MCF 10A (cell line): Measurements from ENCODE around the gene GOLGB1. TPM values are rescaled to one million over a fixed set of nuclear protein-coding genes. Genes with fewer than 3 reads are reported as not detected.

ENCODE experiments used
- BruUV-seq: library from RNA; stranded (reverse); fragments of 400-500 nt; replicated peaks from 2 replicates; lab custom pipeline; 2021; lab: Mats Ljungman, UMichigan
- CTCF ChIA-PET: fragments of 300-600 bp; sonication (Branson Sonifier 250); formaldehyde crosslinking; extraction: SDS; loops from one replicate; lab custom pipeline; 2021; ENCODE audit warnings: antibody characterized with exemption, inconsistent platforms; lab: Yijun Ruan, JAX
- POLR2A ChIA-PET: fragments of 300-600, 350-650 bp; sonication (Branson Sonifier 250); formaldehyde crosslinking; extraction: SDS; loops from one replicate; lab custom pipeline; 2020; ENCODE audit warnings: antibody characterized with exemption, inconsistent platforms; lab: Yijun Ruan, JAX
- DNase-seq: peaks from one replicate; pipeline ENCODE4 v3.0.0-alpha.2; 2018; ENCODE audit not compliant: unreplicated experiment
- H3K27ac Mint-ChIP-seq: one replicate; pipeline ENCODE4 v1.8.0; 2022; ENCODE audit warnings: mild to moderate bottlenecking, low read depth, mixed read lengths; ENCODE audit not compliant: unreplicated experiment
- H3K27me3 Mint-ChIP-seq: one replicate; pipeline ENCODE4 v1.8.0; 2022; ENCODE audit warnings: mixed read lengths; ENCODE audit not compliant: insufficient read depth, unreplicated experiment
- H3K36me3 Mint-ChIP-seq: one replicate; pipeline ENCODE4 v1.8.0; 2022; ENCODE audit warnings: mild to moderate bottlenecking, moderate library complexity, mixed read lengths; ENCODE audit not compliant: insufficient read depth, unreplicated experiment
- H3K4me1 Mint-ChIP-seq: one replicate; pipeline ENCODE4 v1.8.0; 2022; ENCODE audit warnings: mixed read lengths; ENCODE audit not compliant: insufficient read depth, unreplicated experiment
- H3K4me3 Mint-ChIP-seq: one replicate; pipeline ENCODE4 v1.8.0; 2022; ENCODE audit warnings: mild to moderate bottlenecking, moderate library complexity, mixed read lengths; ENCODE audit not compliant: unreplicated experiment
- H3K9me3 Mint-ChIP-seq: one replicate; pipeline ENCODE4 v1.8.0; 2022; ENCODE audit warnings: mixed read lengths; ENCODE audit not compliant: unreplicated experiment
- intact Hi-C: fragments of 100-400 bp; cut with micrococcal nuclease; formaldehyde crosslinking; loops from 2 replicates; pipeline ENCODE4 v1.14.1; 2022
- total RNA-seq: library from RNA; stranded (reverse); gene quantifications from 2 replicates; pipeline ENCODE4 v1.2.3, GENCODE V29; 2022
- TF ChIP-seq, protein P1 (sequence below): fragments of 200-600 bp; IDR thresholded peaks from one replicate; pipeline ENCODE4 v1.8.0; 2022; ENCODE audit warnings: antibody characterized with exemption, mild to moderate bottlenecking; ENCODE audit not compliant: unreplicated experiment

Gene GOLGB1
- total RNA-seq, 1 experiment from 2014 or later = 62.4 TPM

GRCh38 chr3:121649645-121650044 lies 99.9 kb downstream of the GOLGB1 start:
- H3K36me3 Mint-ChIP-seq = no peaks in the 10 kb centered on the region
- H3K27ac Mint-ChIP-seq = peak overlapping the region; percentile 31
- intact Hi-C loops = no loop called here
- H3K4me3 Mint-ChIP-seq = no peak overlapping the region
- BruUV-seq = no TSS peak
- DNase-seq = peak; percentile 47
- CTCF ChIA-PET = interaction anchor here (4.7 kb wide), 1 partner anchor 103 kb away, joined by 27 read pairs; the partner anchor contains the start of gene POLQ
- H3K4me1 Mint-ChIP-seq = peaks cover 20% of the 10 kb centered on the region
- no peaks in the 10 kb centered on the region for H3K9me3 Mint-ChIP-seq
- H3K27me3 Mint-ChIP-seq = no peaks in the 10 kb centered on the region
- POLR2A ChIA-PET = interaction anchor here (0.6 to 3.2 kb wide), 4 partner anchors 8 to 103 kb away, joined by 3 to 14 read pairs (median 6); partner anchors contain the start of gene POLQ
- TF ChIP-seq, protein P1, sequence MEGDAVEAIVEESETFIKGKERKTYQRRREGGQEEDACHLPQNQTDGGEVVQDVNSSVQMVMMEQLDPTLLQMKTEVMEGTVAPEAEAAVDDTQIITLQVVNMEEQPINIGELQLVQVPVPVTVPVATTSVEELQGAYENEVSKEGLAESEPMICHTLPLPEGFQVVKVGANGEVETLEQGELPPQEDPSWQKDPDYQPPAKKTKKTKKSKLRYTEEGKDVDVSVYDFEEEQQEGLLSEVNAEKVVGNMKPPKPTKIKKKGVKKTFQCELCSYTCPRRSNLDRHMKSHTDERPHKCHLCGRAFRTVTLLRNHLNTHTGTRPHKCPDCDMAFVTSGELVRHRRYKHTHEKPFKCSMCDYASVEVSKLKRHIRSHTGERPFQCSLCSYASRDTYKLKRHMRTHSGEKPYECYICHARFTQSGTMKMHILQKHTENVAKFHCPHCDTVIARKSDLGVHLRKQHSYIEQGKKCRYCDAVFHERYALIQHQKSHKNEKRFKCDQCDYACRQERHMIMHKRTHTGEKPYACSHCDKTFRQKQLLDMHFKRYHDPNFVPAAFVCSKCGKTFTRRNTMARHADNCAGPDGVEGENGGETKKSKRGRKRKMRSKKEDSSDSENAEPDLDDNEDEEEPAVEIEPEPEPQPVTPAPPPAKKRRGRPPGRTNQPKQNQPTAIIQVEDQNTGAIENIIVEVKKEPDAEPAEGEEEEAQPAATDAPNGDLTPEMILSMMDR = no peak

DNA sequence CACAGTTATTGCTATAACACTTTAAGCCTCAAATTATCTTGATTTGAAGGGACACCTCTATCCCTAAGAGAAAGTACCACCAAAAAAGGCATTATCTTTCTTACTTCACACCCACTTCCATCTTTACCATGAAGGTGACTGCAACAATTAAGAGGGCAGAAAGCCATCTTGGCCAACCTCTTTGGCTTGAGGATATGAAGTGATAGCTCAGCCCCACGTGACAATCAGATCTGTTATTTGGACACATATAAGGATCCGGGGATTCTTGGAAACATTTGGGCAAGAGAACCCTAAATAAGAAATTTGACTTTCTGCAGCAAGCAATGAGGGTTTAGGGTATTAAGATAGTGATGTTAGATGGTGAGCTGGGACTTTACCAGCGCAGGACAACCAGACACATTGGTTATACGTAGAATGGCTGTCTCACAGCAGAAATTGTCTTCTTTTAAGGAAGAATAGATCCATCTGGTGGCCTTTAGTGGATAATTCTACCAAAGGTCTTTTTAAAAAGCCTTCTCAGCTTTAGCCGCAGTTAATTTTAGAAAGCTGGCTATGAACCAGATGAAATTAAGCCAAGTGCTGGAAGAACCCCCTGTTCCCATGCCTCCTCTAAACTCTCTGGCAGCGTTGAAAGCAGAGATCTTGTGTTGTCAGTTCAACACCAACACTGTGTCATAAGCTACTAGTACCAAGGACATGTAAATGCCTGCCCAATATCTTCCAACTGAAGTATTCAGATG lies 101.2 kb downstream of the GOLGB1 start:
- no peaks in the 10 kb centered on the region for H3K36me3 Mint-ChIP-seq
- TF ChIP-seq, protein P1 = no peak
- intact Hi-C loops = no loop called here
- peak overlapping the region; percentile 39 for H3K27ac Mint-ChIP-seq
- POLR2A ChIA-PET = interaction anchor here (0.8 to 3.2 kb wide), 5 partner anchors 8 to 704 kb away, joined by 3 to 14 read pairs (median 3); partner anchors contain the start of gene POLQ
- no peaks in the 10 kb centered on the region for H3K9me3 Mint-ChIP-seq
- BruUV-seq = no TSS peak
- H3K27me3 Mint-ChIP-seq = no peaks in the 10 kb centered on the region
- peaks cover 20% of the 10 kb centered on the region for H3K4me1 Mint-ChIP-seq
- H3K4me3 Mint-ChIP-seq = no peak overlapping the region
- CTCF ChIA-PET = interaction anchor here (0.6 to 4.7 kb wide), 8 partner anchors 11 to 322 kb away, joined by 3 to 27 read pairs (median 4); partner anchors contain the start of gene POLQ
- DNase-seq = peak; percentile 27

DNA sequence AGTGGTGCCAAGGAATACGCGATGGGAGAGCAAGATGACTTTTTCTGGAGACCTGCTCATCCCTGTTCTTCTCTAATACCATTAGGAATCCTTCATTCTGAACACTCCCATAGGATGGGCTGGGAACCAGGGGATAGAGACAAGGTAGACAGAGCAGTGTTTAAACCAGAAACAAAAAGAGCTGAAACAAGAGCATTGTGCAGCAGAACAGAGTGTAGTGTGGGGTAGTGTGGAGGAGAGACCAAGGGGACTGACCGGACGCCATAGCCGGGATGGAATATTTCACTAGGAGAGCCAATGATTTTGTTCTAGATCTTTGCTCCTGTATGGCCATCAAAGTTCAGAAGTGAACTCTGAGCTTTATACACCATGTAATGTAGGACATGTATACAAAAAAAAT lies 104.5 kb downstream of the GOLGB1 start:
- Mint-ChIP-seq H3K4me1 (peaks cover 21% of the 10 kb centered on the region), H3K9me3 (no peaks in the 10 kb centered on the region), H3K27ac (no peak overlapping the region), H3K4me3 (no peak overlapping the region), H3K36me3 (no peaks in the 10 kb centered on the region), H3K27me3 (no peaks in the 10 kb centered on the region)
- TF ChIP-seq, protein P1 = no peak
- BruUV-seq = no TSS peak
- CTCF ChIA-PET = no interaction called here
- intact Hi-C loops = no loop called here
- DNase-seq = no peak
- POLR2A ChIA-PET = no interaction called here

GRCh38 chr3:121642601-121643314 lies 106.8 kb downstream of the GOLGB1 start:
- Mint-ChIP-seq H3K27me3 (no peaks in the 10 kb centered on the region), H3K4me3 (no peak overlapping the region), H3K4me1 (peaks cover 8% of the 10 kb centered on the region), H3K9me3 (no peaks in the 10 kb centered on the region), H3K27ac (no peak overlapping the region), H3K36me3 (no peaks in the 10 kb centered on the region)
- no TSS peak for BruUV-seq
- DNase-seq = no peak
- TF ChIP-seq, protein P1 = no peak
- POLR2A ChIA-PET = interaction anchor here (0.9 kb wide), 1 partner anchor 12 kb away, joined by 3 read pairs; no protein-coding TSS in a partner anchor
- CTCF ChIA-PET = no interaction called here
- intact Hi-C loops = no loop called here
